Panc1 (cell line): ENCODE measurements around the gene PDE11A.

ENCODE experiments used
- CTCF ChIP-seq: fragments of 450-650 bp; IDR thresholded peaks from 2 replicates; pipeline ENCODE4 v1.5.1; 2017; ENCODE audit warnings: mild to moderate bottlenecking
- POLR2AphosphoS5 ChIP-seq: IDR thresholded peaks from 2 replicates; pipeline ENCODE4 v1.6.1; 2012; ENCODE audit warnings: mild to moderate bottlenecking, low read depth, low read length, moderate library complexity

DNA sequence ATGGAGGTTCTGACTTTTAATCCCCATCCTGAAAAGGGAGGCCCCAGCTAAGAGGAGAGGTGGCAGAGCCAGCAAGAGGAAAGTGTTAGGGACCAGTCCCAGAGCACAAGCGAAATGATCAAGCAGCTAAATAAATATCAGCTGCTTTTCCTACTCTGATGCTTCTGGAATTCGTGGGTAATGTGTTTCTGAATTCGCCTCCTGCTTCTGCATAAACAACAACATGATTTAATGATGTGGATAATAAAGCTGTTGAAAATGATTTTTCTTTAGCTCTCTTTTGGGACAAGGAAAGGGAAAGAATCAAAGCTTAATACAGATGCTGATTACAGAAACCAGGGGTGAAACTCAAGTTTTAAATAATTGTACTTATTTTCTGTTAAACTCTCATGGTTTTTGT, 329.7 kb downstream of the PDE11A start:
- TF ChIP-seq CTCF (no peak), POLR2AphosphoS5 (no peak)
